ENCODE results near the gene URB1.

DNA sequence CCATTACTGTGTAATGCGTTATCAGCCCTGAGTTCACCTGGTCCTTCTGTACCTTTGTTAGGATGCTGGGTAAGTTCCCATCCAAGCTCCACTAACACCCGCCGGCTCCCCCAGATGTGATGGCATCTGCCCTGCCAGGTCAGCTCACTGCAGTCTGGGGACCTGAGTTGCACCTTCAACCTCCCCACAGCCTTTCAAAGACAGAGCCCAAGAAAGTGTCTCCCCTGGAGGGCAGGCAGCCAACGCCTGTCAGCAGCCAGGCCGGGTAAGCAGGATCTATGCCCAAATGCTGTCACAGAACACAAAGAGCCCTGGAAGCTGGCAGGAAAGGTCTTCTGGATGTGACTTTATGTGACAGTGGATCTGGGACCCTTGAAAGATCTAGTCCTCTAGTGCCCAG lies 80.5 kb downstream of the URB1 start:
- TF ChIP-seq CTCF (IDR thresholded peaks at IDR 0.05) (no peak), POLR2A (IDR thresholded peaks at IDR 0.05) (no peak)

Measured in Peyer's patch (tissue), 4 donors.